Dermis blood vessel endothelial cell (primary cell): ENCODE measurements around the gene AP2B1. TPM values are rescaled to one million over a fixed set of nuclear protein-coding genes. Genes with fewer than 3 reads are reported as not detected.
"Not testable (repeated sequence)": the region's sequence is repeated elsewhere in the genome, so short reads cannot be mapped to it uniquely, and the experiment has no call there.

ENCODE experiments used
- DNase-seq: peaks from one replicate; pipeline ENCODE4 v3.0.0; 2010
- total RNA-seq: library from RNA; depleted of rRNA; stranded (reverse); fragments of >200 nt; gene quantifications from 2 replicates; pipeline ENCODE4 v1.2.3, GENCODE V29; 2014

Gene AP2B1
- total RNA-seq, 1 donor from 2014 or later = 110 TPM

DNA sequence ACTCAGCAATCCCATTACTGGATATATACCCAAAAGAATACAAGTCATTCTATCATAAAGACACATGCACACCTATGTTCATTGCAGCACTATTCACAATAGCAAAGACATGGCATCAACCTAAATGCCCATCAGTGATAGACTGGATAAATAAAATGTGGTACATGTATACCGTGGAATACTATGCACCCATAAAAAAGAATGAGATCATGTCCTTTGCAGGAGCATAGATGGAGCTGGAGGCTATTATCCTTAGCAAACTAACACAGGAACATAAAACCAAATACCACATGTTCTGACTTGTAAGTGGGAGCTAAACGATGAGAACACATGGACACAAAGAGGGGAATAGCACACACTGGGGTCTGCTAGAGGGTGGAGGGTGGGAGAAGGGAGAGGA is 116.2 kb downstream of the AP2B1 start:
- DNase-seq = not testable (repeated sequence)

DNA sequence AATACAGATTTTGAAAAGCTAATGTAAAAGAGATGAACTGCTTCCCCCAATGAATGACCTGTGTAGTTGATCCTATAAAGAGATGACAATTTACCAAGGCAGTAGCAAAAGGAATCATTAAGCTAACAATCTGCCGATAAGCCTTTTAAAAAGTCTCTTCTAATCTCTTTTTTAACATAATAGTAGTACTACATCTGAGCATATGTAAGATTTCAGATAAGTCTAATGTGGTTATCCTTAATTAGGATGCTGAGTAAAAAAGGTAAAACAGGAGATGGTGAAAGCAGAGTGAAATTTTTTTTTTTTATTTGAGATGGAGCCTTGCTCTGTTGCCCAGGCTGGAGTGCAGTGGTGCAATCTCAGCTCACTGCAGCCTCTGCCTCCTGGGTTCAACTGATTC is 118.1 kb downstream of the AP2B1 start:
- no peak for DNase-seq

DNA sequence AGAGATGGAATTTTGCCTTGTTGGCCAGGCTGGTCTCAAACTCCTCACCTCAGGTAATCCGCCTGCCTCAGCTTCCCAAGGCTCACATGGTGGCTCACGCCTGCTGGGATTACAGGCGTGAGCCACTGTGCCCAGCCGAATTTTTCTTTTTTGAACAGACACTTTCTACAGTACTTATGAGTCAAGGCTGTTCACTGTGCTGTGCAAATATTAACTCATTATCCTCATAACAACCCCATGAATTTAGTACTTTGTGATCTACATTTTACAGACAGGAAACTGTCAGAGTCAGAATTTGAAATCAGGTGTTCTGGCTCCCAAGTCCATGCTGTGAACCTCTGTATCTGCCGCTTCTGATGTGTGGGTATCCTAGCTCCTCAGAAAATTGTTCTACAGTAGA is 118.6 kb downstream of the AP2B1 start:
- DNase-seq = no peak

DNA sequence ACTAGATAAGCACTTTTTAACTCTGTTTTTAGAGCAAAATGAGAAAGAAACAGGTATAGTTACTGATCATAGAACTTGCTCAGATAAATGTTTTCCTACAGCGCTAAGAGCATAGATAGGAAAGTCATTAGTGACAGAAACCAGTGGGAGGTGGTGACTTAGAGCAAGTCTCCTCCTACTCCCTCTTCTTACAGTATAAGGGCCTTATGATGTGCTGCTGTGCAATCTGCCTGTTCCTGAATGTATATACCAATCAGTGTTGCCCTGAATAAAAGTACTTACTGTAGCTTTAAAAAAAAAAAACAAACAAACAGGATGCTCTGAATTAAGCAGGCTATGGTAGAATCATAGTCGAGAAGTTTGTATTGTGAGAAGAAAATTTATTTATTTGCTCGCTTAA is 121.0 kb downstream of the AP2B1 start:
- no peak for DNase-seq

DNA sequence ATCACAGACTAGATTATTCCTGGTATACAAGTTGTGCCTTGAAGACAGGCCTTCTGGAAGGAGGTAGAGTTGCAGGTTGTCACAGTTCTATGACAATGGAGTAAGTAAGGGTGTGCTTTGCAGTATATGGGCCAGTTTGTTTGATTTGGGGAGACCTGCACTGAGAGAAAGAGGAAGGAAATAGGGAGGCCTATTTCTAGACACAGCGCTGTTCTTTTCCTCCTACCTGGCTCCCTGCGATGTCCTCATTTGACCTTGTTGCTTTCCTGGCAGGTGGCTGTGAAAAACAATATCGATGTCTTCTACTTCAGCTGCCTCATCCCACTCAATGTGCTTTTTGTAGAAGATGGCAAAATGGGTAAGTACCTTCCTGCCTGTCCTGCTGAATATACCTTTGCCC is 121.8 kb downstream of the AP2B1 start:
- no peak for DNase-seq

DNA sequence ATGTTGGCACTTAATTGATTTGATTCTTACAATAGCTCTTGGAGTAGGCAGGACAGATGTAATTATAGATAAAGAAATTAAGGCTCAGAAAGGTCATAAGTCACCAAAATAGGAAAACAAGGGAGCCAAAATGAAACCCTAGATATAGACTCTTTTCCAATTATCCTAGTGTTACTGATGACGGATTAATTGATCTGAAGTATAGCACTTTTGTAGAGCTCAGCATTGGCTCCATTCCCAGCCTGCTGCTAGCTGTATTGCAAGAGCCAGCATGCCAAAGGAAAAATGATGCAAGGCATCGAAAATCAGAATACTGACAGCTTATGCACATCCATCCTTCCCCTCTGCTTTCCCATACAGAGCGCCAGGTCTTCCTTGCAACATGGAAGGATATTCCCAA is 122.8 kb downstream of the AP2B1 start:
- no peak for DNase-seq

DNA sequence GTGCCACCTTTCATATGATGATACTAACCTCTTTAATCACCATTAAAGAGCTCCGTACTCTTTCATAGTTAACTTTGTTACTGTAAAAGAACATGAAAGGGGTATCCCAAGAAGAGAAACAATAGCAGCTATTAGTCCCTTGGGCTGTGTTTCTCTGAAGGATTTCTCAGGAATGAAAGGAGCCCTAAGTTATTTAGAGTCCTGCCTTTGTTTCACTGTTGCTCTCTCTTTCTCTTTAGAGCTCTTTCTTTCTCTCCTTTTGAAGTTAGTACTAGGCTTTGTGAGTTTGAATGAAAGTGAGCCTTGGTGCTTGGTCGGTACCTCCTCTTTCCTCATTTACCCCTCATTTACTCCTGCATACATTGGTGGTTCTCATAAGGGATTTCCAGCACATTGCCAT is 123.8 kb downstream of the AP2B1 start:
- no peak for DNase-seq

DNA sequence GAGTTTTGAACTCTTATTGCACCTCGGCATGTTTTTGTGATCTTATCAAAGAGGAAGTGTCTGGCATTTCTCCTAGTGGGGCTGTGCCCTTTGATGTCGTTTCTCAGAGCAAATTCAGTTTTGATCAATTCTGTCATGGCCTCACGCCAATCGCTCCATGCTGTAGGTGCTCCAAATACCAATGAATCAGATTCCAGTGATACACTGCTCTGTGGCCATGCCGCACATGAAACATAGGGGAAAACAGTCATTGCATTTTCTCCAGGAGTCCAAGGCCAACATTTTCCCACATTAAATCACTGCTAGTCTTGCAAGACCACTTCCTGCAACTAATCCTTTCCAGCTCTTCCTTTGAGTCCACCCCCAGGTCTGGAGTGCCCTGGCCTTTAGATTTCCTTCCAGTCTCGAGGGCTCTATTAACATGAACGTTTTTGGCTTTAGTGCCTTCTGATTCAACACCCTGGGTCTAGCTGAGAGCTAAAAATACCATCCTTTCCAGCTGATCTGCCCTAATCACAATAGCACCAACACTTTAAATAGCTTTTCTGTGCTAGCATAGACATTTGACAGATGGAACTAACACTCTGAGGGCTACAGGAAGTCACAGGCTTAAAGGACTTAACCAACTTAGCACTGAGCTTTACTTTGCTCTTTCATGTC is 126.1 kb downstream of the AP2B1 start:
- peak; percentile 97 for DNase-seq

DNA sequence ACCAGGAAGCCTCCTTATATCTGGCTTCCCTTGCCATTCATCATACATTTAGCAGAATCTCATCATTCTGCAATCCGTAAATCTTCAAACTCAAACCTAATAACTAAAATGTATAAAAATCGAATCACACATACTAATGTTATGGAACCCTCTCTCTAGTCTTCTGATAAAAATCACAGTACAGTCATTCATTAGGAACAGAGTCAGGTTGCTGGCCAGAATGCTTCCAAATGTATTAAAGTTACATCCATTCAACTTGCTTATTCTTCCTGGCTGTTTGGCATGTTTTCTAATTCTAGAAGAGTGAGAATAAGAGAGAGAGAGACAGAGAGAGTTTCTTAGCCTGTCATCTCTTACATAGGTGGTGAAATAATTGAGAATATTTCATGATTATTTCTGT is 127.9 kb downstream of the AP2B1 start:
- DNase-seq = no peak

DNA sequence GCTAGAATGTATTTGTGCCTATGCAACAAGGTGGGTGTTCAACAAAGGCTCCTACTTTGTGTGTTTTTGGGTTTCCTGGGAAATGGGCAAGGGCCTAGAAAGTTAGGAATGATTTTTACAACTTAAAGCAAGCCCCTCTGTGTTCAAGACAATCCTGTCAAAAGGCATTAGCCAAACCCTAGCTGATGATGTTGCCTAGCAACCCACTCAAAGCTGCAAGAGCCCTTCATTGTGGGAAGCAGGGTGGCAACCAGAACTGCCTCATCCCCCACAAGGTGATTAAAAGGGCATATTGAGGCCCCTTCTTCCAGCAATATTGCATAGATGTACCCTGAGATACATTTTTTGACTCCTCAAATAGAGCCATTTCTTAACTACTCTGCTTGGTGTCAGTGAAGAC is 128.3 kb downstream of the AP2B1 start:
- no peak for DNase-seq

DNA sequence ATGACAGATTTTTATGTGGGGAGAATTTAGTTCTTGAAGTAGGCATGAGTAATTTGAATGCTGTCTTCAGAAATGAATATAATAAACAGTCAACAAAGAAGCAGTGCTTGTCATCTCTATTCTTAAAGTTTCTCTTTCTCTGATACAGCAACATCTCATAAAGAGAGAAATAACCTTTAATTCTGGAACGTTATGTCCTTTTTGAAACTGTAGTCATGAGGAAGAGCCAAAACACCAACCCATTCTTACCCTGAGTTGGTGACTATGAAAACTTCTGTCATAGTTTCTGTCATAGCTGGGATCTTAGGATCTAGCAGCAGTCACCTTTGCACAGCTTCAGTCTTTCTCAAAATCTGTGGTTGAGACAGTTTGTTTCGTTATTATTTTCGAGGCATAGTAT is 129.1 kb downstream of the AP2B1 start:
- DNase-seq = no peak

DNA sequence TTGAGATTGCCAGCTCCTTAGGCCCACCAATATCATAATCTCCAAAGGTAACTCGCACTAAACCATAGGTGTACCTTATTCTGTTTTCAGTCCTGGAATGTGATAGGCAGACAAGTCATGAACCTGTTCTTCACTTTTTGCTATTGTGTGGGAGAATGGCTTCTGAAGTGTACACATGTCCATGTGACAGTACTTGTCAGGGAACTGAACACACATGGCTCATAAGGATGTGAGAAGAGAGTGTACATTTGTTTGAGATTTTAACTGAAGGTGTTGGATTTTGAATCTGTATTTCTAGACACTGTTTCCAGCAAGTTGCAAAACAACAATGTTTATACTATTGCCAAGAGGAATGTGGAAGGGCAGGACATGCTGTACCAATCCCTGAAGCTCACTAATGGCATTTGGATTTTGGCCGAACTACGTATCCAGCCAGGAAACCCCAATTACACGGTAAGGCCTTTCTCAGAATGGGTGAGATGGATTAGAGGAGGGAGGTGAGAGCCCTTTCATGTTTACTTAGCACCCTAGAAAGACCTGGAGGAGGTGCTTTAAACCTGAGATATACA is 129.9 kb downstream of the AP2B1 start:
- no peak for DNase-seq

DNA sequence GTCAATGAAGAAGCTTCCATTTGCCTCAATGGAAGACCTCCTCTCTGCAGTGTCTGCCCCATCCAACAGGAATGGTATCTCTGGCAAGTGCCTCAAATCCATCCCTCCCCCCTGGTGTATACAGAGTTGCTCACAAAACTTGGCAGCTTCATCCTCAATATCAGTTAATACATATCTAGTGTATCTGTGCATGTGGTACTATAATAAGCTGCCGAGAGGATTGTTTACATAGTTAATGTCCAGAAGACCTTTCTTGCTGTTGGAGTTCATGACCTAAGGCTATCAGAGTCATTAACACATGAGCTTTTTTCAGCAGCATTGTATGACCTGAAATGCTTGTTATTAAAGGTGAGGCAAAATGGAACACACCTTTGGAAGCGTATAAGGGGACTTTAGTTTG is 130.4 kb downstream of the AP2B1 start:
- no peak for DNase-seq

DNA sequence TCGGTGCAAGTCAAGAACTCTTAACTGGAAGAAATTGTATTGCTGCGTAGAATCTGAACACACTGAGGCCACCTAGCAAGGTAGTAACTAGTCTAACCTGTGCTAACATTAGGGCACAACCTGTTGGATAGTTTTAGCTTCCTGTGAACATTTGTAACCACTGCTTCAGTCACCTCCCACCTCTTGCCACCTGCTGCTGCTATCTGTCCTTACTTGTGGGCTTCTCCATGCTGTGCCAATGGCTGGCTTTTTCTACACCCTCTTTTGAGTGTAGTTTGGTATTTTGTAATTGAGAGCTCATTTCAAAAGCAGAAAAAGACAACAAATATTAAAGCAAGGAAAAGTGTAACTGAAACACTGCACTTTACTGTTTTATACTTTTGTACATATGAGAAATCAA is 136.6 kb downstream of the AP2B1 start:
- no peak for DNase-seq

DNA sequence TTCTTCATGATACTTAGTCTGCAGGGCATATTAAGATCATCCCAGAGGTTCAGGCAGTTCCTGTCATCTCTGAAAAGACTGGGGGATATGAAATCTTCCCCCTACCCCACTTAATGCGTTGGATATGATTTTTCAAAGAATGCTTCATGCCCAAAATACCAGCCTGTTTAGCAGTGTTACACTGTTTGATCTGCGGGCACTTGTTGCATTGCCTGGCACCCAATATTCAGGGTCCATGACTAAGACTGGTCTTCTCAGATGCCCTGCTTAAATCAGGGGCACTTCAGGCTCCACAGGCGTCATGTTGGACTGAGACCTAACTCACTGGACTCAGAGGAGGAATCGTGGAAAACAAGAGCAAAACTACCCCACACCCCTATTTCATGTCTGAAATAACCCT is 137.9 kb downstream of the AP2B1 start:
- DNase-seq = no peak

DNA sequence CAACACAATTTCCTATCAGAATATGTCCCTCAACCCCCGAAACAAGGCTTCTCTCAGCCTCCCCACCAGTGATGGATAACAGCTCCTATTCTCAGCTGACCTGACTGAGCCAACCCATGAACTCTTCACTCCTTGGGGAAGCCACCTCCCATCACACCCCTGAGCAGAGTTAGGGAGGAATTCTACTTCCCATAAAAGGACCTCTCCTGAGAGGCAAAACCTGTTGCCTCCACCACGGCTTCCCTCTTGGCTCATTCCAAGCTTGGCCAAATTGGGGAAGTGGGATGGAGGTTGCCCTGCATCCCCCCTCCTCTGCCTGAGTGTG is 138.6 kb downstream of the AP2B1 start:
- no peak for DNase-seq

DNA sequence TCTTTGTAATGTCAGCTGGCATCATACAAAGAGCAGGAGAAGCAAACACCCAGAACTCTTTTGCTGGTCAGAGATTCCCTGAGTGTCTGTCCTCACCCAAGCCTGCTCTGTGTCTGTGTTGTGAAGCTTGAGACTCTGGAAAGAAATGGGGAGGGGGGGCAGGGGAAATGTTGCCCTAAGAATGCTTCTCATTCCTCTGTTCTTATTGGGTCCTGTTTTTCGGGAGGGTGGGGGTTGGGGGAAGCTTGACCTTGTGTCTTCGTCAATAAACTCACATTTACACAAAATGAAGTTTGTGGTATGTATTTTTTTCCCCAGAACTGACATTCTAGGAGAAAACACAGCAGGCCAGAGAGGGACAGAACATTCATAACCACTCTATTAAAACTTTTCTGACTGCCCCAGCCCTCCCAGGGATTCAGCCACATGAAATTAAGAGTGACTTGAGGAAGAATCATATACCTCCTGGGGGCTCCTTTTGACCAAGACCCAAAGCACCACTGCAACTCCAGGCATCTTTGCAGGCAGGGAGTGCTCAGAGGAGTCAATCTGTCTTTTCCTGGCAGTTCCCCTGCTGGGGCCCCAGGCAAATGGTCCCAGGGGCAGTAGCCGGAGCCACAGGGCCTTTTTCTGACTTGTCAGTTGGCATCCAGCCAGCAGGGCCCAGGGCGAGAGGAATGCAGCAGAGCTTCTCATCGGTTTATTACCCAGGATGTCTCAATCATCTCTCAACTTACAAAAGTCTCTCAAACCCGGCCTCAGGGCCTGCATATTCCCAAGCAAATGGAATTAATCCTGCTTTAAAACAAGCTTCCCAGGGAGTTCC is 139.2 kb downstream of the AP2B1 start:
- peak; percentile 35 for DNase-seq

DNA sequence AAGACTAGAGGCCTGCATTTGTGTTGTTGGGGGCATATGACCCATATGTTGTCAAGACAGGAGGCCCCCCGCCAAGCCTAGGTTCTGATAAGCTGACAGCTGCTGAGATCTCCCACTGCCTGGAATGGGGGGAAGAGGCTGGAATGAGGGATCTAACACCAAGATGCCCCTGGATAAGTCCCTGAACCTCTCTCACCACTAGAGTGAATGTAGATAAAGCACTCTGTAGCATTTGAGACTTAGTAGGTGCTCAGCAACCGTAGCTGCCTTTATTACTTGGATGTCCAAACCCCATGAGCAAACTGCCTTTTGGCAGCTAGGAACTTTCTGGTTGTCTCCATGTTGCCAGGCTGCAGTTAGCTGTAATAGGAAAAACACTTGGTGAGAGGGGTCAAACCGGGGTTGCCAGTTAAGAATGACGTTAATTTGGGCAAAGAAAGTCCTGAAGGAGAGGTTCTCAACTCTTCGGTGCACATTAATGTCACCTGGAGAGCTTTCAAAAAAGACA is 139.9 kb downstream of the AP2B1 start:
- DNase-seq = no peak

DNA sequence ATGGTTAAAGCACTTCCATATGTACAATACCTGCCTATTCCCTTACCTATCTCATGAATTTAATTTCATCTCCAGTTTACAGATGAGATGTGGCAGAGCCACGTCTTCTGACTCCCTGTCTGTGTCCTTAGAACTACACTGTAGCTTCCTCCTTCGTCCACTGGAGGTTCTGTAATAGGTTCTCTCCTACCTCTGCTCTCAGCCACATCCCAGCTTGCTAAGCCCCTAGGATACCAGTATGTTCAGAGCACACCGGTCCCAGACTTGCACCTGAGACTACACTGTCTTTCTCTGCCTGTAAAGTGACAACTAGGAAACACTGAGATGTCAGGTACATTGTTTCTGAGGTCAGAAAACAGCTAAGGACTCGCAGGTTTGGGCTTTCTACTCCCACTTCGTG is 140.5 kb downstream of the AP2B1 start:
- no peak for DNase-seq

DNA sequence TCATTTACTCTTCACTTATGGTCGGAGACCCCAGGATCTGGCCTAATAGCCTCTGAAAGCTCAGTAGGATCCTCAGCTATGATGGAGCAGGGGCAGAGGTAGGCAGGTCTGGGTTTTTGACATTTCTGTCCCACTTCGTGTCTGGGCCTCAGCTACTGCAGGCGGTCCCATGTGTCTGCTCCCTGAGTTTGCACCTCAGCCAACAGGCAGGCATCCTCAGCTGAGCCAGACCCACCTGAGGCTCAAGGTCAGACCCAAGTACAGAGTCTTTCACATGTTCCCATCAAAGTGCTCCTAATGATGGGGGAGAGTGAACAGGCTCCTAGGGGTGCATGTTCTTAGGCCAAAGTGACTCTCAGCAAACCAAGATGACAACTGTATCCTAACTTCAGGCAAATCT is 141.4 kb downstream of the AP2B1 start:
- DNase-seq = no peak

DNA sequence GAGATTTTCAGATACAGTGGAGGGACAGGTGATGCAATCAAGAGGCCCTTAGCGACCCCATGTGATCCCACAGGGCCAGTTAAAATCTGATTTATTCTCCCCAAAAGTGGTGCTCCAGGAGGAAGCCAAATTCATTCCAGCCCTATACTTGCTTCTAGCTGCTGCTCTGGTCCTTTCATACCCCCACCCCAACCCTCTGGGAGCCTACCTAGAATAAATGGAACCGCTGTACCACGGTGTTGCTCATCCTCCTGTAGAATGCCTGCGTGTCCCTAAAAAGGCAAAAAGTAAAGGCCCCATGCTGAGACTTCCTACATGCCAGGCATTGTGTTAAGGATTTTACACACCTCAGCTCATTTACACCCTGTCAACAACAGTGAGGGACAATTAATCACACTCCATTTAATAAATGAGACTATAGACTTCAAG is 142.3 kb downstream of the AP2B1 start:
- no peak for DNase-seq

DNA sequence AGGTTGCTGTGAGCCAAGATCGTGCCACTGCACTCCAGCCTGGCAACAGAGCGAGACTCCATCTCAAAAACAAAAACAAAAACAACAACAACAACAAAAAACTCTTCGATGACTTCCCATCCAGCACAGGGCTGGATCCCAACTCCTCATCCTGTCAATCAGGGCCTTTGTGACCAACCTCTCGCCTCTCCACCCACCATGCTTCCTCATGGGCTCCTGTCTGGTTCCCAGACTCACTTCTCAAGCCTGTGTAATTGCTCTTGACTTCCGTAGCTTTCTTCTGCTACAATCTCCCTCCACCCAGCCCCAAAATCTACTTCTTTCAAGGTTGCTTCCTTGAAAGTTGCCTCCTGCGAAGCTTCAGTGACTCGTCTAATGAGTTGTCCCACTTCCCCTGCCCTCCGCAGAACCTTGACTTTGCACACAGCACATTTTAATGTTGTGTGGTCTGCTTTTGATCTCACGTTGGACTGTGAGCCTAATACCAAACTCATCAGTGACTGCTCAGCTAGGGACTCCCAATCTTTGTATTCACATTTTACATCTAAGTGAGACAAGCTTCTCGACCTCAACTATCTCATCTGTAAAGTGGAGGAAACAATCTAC is 143.4 kb downstream of the AP2B1 start:
- no peak for DNase-seq

DNA sequence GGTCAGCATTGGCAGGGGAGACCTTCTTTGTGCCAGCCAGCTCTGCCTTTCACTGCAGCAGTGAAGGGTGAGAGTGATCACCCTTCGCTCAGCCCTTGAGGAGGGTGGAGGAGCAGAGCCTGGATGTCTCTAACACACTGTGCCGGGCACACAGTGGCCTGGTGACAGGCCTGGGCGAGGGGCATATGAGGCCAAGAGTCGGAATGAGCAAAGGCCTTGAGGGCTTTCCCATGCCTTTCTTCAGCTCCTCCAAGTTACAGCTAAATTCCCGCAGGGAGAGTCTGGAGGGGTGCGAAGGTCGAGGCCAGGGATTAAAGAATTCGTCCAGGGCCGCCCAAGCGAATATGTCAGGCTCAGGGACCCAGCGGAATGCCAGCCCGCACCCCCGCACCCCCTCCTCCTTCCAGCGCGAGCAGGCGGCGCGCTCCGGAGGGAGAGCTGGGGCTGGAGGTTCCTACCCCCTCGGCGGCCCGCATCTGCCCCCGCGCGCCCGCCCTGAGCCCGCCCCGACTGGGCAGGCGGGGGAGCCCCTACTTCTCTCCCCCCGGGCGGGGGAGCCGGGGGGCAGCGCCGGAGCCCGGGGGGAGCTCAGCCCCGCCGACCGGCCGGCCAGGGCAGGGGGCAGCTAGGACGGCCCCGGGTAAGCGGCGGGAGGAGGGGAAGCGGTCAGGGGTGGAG is 144.3 kb downstream of the AP2B1 start, which contains the start of gene RASL10B:
Gene RASL10B (plus strand): TSS at position 401 of the 678 bp plus-strand sequence. CDS start 3,546 bp downstream, outside the sequence.
- DNase-seq = peak; percentile 55
